ENCODE measurements around the gene FNIP1. TPM values are rescaled to one million over a fixed set of nuclear protein-coding genes. Genes with fewer than 3 reads are reported as not detected.

The FNIP1 gene
- polyA plus RNA-seq, 1 of the 3 experiments (the other 2 are of a cell fraction), result 2.4 TPM

DNA sequence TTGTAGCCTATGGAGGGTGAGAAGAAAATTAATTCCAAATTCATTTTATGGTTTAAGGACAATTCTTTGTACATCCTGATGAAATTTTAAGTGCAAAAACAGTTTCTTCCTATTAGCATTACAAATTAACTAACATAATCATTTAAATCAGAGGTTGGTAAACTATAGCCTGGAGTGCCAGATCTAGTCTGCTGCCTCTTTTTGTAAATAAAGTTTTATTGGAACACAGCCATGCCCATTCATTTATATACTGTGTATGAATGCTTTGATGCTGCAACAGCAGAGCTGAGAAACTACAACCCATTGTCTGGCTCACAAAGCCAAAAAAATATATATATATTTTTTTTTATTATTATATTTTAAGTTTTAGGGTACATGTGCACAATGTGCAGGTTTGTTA is 80.2 kb downstream of the FNIP1 start:
- peaks cover 0 to 7% of the 10 kb centered on the region in 2 experiments; a peak in 1 of 4 replicates for H3K4me1 ChIP-seq (ENCODE audit: control insufficient read depth in 1 of 2, insufficient read depth in 2 of 2, low read depth in 1 of 2, low read length in 1 of 2)
- no peak overlapping the region for H2AFZ ChIP-seq (ENCODE audit: low read depth)
- H3K9me2 ChIP-seq, result no peaks in the 10 kb centered on the region
- no peak overlapping the region for H3K4me3 ChIP-seq (ENCODE audit: low read depth in 2 of 2, low read length in 1 of 2)
- no peak for DNase-seq
- no peak overlapping the region for H3K27ac ChIP-seq (ENCODE audit: low read depth in 2 of 2, low read length in 1 of 2)
- H3K79me2 ChIP-seq (ENCODE audit: insufficient read depth), result peaks cover 10% of the 10 kb centered on the region; the same call in 1 of the 2 replicates
- H3K36me3 ChIP-seq (replicated peaks in 1 of 2; ENCODE audit: control insufficient read depth in 1 of 2, insufficient read depth in 2 of 2, low read length in 1 of 2), result peaks cover 25 to 48% of the 10 kb centered on the region in 2 experiments
- POLR2A ChIA-PET, result no interaction called here
- no peaks in the 10 kb centered on the region for H4K20me1 ChIP-seq (ENCODE audit: insufficient read depth)
- no peak overlapping the region for H3K4me2 ChIP-seq
- H3K9me3 ChIP-seq, result peaks cover 8% of the 10 kb centered on the region; the same call in 1 of the 2 replicates
- H3F3A ChIP-seq (replicated peaks; ENCODE audit: insufficient read depth), result peaks cover 5% of the 10 kb centered on the region
- no peak overlapping the region for H3K9ac ChIP-seq
- no peak for TF ChIP-seq RCOR1 (IDR thresholded peaks at IDR 0.05; ENCODE audit: low read length)
- TF ChIP-seq JUND (IDR thresholded peaks at IDR 0.05), result no peak
- TF ChIP-seq ELF1 (IDR thresholded peaks at IDR 0.05), result no peak
- TF ChIP-seq RFX5 (IDR thresholded peaks at IDR 0.05; ENCODE audit: low read length), result no peak
- TF ChIP-seq CHD2 (IDR thresholded peaks at IDR 0.05; ENCODE audit: low read length, partially characterized antibody), result no peak
- no peaks in the 10 kb centered on the region for H3K27me3 ChIP-seq (ENCODE audit: insufficient read depth)
- CTCF ChIA-PET, result no interaction called here

DNA sequence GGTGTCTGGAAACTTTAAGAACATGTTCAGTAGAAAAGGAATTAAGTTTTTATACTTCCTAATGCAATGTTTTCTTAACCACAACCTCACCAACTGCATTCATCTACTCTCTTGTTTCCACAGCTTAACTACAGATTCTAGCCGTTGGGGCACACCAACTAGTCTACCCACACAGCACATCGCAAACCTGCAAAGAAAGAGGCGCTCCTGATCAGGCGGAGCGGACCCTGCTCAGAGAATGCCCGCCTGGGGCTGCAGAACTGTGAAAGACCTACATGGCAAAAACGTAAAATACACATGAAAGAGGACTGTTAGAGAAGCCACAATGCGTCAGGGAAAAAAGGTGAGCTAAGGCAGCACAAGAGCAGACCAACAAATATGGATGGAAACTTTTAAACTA is 86.4 kb downstream of the FNIP1 start:
- TF ChIP-seq TAF1 (IDR thresholded peaks at IDR 0.05; ENCODE audit: borderline replicate concordance, low read depth, low read length) (no peak), POLR2AphosphoS5 (IDR thresholded peaks at IDR 0.05; ENCODE audit: low read depth, low read length) (no peak), MEF2A (IDR thresholded peaks at IDR 0.05; ENCODE audit: borderline replicate concordance, low read depth) (no peak), JUND (IDR thresholded peaks at IDR 0.05) (no peak), EP300 (IDR thresholded peaks at IDR 0.05; ENCODE audit: borderline replicate concordance in 1 of 2, low read depth in 1 of 2, low read length in 1 of 2) (no peak)
- TF ChIP-seq, protein P1, sequence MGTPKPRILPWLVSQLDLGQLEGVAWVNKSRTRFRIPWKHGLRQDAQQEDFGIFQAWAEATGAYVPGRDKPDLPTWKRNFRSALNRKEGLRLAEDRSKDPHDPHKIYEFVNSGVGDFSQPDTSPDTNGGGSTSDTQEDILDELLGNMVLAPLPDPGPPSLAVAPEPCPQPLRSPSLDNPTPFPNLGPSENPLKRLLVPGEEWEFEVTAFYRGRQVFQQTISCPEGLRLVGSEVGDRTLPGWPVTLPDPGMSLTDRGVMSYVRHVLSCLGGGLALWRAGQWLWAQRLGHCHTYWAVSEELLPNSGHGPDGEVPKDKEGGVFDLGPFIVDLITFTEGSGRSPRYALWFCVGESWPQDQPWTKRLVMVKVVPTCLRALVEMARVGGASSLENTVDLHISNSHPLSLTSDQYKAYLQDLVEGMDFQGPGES (IDR thresholded peaks at IDR 0.05; ENCODE audit: low read depth, low read length), result no peak
- Histone ChIP-seq H3K9ac (no peak overlapping the region), H3K4me1 (ENCODE audit: control insufficient read depth in 1 of 2, insufficient read depth in 2 of 2, low read depth in 1 of 2, low read length in 1 of 2) (peaks cover 0 to 2% of the 10 kb centered on the region in 2 experiments; a peak in 2 of 4 replicates), H3K9me2 (no peaks in the 10 kb centered on the region), H3K36me3 (replicated peaks in 1 of 2; ENCODE audit: control insufficient read depth in 1 of 2, insufficient read depth in 2 of 2, low read length in 1 of 2) (peaks cover 34 to 54% of the 10 kb centered on the region in 2 experiments), H3K9me3 (no peaks in the 10 kb centered on the region), H3K4me3 (ENCODE audit: low read depth in 2 of 2, low read length in 1 of 2) (no peak overlapping the region), H4K20me1 (ENCODE audit: insufficient read depth) (no peaks in the 10 kb centered on the region), H3K27me3 (ENCODE audit: insufficient read depth) (no peaks in the 10 kb centered on the region), H3K27ac (ENCODE audit: low read depth in 2 of 2, low read length in 1 of 2) (no peak overlapping the region), H3F3A (replicated peaks; ENCODE audit: insufficient read depth) (no peaks in the 10 kb centered on the region), H3K4me2 (no peak overlapping the region), H3K79me2 (ENCODE audit: insufficient read depth) (no peaks in the 10 kb centered on the region), H2AFZ (ENCODE audit: low read depth) (no peak overlapping the region)
- 98% methylated on average over 8 of the region's 8 CpGs for WGBS (ENCODE audit: low lambda C conversion rate)
- CTCF ChIA-PET, result no interaction called here
- POLR2A ChIA-PET, result no interaction called here
- DNase-seq, result no peak

DNA sequence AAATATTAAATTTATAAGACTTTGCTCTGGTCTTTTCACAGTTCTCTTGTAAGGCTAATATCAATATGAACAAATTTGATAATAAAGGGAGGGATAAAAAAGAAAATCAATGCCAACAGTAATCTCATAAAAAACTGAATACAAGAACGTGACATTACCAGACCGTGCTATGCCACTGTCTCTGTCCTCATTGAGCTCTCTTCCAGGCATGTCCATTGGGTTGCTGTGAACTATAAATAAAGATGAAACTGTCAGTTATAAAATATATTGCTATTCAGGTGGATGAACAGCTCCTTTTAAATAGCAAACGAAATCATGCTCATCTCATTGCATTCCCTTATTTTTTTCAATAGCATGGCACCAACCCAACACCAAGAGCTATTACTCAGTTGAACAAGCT is 87.8 kb downstream of the FNIP1 start:
- Histone ChIP-seq H3F3A (replicated peaks; ENCODE audit: insufficient read depth) (peaks cover 5% of the 10 kb centered on the region), H3K9me3 (no peaks in the 10 kb centered on the region), H3K4me2 (no peak overlapping the region), H3K9me2 (no peaks in the 10 kb centered on the region), H3K27me3 (ENCODE audit: insufficient read depth) (no peaks in the 10 kb centered on the region), H3K4me1 (ENCODE audit: control insufficient read depth in 1 of 2, insufficient read depth in 2 of 2, low read depth in 1 of 2, low read length in 1 of 2) (peaks cover 0 to 2% of the 10 kb centered on the region in 2 experiments; a peak in 2 of 4 replicates), H3K9ac (no peak overlapping the region), H3K4me3 (ENCODE audit: low read depth in 2 of 2, low read length in 1 of 2) (no peak overlapping the region), H3K79me2 (ENCODE audit: insufficient read depth) (no peaks in the 10 kb centered on the region), H3K27ac (ENCODE audit: low read depth in 2 of 2, low read length in 1 of 2) (no peak overlapping the region), H3K36me3 (replicated peaks in 1 of 2; ENCODE audit: control insufficient read depth in 1 of 2, insufficient read depth in 2 of 2, low read length in 1 of 2) (peaks cover 36 to 54% of the 10 kb centered on the region in 2 experiments), H4K20me1 (ENCODE audit: insufficient read depth) (no peaks in the 10 kb centered on the region), H2AFZ (ENCODE audit: low read depth) (no peak overlapping the region)
- TF ChIP-seq, protein P2, sequence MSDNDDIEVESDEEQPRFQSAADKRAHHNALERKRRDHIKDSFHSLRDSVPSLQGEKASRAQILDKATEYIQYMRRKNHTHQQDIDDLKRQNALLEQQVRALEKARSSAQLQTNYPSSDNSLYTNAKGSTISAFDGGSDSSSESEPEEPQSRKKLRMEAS (IDR thresholded peaks at IDR 0.05; ENCODE audit: low read depth), result no peak
- TF ChIP-seq FOSL2 (IDR thresholded peaks at IDR 0.05; ENCODE audit: borderline replicate concordance, low read depth) (no peak), RXRA (IDR thresholded peaks at IDR 0.05; ENCODE audit: borderline replicate concordance, low read depth) (no peak), CHD2 (IDR thresholded peaks at IDR 0.05; ENCODE audit: low read length, partially characterized antibody) (no peak), RCOR1 (IDR thresholded peaks at IDR 0.05; ENCODE audit: low read length) (no peak)
- TF ChIP-seq, protein P3, sequence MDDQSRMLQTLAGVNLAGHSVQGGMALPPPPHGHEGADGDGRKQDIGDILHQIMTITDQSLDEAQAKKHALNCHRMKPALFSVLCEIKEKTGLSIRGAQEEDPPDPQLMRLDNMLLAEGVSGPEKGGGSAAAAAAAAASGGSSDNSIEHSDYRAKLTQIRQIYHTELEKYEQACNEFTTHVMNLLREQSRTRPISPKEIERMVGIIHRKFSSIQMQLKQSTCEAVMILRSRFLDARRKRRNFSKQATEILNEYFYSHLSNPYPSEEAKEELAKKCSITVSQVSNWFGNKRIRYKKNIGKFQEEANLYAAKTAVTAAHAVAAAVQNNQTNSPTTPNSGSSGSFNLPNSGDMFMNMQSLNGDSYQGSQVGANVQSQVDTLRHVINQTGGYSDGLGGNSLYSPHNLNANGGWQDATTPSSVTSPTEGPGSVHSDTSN (IDR thresholded peaks at IDR 0.05), result no peak
- 93% methylated on average over 3 of the region's 3 CpGs for WGBS (ENCODE audit: low lambda C conversion rate)
- DNase-seq, result no peak
- POLR2A ChIA-PET, result no interaction called here
- CTCF ChIA-PET, result interaction anchor here (0.7 to 1.6 kb wide), 2 partner anchors 14 to 120 kb away, joined by 3 to 4 read pairs; no protein-coding TSS in a partner anchor
